HFFc6 (cell line): ENCODE results near the gene CST3. TPM values are rescaled to one million over a fixed set of nuclear protein-coding genes. Genes with fewer than 3 reads are reported as not detected.
"Not testable (repeated sequence)": the region's sequence is repeated elsewhere in the genome, so short reads cannot be mapped to it uniquely, and the experiment has no call there.

Source experiments
- DNase-seq: peaks from one replicate; pipeline ENCODE4 v3.0.0-alpha.2; 2018
- H3K27ac Mint-ChIP-seq: 2 replicates; pipeline ENCODE4 v1.8.0; 2020; ENCODE audit warnings: mild to moderate bottlenecking, mixed read lengths
- H3K27me3 Mint-ChIP-seq: 2 replicates; pipeline ENCODE4 v1.8.0; 2021; ENCODE audit warnings: mild to moderate bottlenecking, moderate library complexity, mixed read lengths; ENCODE audit not compliant: insufficient read depth
- H3K36me3 Mint-ChIP-seq: 2 replicates; pipeline ENCODE4 v1.8.0; 2021; ENCODE audit warnings: low read depth, mixed read lengths
- H3K4me1 Mint-ChIP-seq: 2 replicates; pipeline ENCODE4 v1.8.0; 2020; ENCODE audit warnings: low read depth, mixed read lengths
- H3K4me3 Mint-ChIP-seq: 2 replicates; pipeline ENCODE4 v1.8.0; 2020; ENCODE audit warnings: mild to moderate bottlenecking, moderate library complexity, mixed read lengths
- H3K9me3 Mint-ChIP-seq: 2 replicates; pipeline ENCODE4 v1.8.0; 2020; ENCODE audit warnings: mild to moderate bottlenecking, mixed read lengths
- total RNA-seq, 6 experiments: library from RNA; stranded (reverse); fragmentation: NEBNext Ultra II Directional; extraction: Animal tissue kit (Norgen Biotek cat#: 25700); gene quantifications; 2 replicates in 1 of 6; 3 replicates in 5 of 6; pipeline ENCODE4 v1.2.3, GENCODE V29; 2021
- TF ChIP-seq, protein P1 (sequence below): fragments of 200-600 bp; sonication (generic); IDR thresholded peaks from 2 replicates; pipeline ENCODE4 v1.5.0; 2021; ENCODE audit warnings: antibody characterized with exemption, mild to moderate bottlenecking

CST3 gene
- total RNA-seq, 6 experiments from 2014 or later, result 211 to 296 (median 234) TPM

DNA sequence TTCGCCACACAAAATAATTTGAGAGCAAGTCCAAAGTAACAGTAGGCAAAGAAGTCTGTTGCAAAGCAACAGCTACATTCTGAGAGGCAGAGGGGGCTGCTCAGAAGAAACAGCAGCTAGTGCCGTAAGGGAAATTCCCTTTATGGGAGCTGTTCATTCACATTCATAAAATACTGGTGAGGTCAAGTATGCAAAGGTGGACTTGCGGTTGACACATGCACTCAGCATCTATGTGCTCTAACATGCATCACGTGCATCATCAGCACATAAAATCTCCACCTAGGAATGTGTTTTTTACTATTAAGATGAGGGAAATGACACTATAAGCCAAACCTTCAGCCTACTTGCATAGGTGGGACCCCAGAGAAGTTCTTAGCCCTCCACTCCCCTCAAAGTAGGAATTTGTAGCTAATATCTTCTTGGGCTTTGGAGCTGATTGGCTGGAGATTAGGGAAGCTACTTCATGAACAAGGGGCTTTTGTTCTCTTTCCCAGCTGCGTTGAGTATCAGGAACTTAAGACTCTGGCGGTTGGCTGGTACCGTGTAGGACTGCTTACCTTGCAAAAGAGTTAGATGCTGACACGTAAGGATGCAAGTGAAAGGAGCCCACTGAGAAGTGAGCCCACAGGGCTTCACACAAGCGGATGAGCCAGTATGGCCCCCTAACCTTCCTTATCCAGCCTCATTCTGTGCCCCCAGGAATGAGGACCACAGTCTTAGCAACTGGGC, 12.4 kb downstream of the CST3 start:
- TF ChIP-seq, protein P1, sequence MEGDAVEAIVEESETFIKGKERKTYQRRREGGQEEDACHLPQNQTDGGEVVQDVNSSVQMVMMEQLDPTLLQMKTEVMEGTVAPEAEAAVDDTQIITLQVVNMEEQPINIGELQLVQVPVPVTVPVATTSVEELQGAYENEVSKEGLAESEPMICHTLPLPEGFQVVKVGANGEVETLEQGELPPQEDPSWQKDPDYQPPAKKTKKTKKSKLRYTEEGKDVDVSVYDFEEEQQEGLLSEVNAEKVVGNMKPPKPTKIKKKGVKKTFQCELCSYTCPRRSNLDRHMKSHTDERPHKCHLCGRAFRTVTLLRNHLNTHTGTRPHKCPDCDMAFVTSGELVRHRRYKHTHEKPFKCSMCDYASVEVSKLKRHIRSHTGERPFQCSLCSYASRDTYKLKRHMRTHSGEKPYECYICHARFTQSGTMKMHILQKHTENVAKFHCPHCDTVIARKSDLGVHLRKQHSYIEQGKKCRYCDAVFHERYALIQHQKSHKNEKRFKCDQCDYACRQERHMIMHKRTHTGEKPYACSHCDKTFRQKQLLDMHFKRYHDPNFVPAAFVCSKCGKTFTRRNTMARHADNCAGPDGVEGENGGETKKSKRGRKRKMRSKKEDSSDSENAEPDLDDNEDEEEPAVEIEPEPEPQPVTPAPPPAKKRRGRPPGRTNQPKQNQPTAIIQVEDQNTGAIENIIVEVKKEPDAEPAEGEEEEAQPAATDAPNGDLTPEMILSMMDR, result no peak
- Mint-ChIP-seq H3K36me3 (no peaks in the 10 kb centered on the region), H3K9me3 (no peaks in the 10 kb centered on the region), H3K27me3 (peaks cover 6% of the 10 kb centered on the region; the same call in 1 of the 2 replicates), H3K4me3 (no peak overlapping the region), H3K4me1 (peaks cover 51% of the 10 kb centered on the region), H3K27ac (no peak overlapping the region)
- no peak for DNase-seq

DNA sequence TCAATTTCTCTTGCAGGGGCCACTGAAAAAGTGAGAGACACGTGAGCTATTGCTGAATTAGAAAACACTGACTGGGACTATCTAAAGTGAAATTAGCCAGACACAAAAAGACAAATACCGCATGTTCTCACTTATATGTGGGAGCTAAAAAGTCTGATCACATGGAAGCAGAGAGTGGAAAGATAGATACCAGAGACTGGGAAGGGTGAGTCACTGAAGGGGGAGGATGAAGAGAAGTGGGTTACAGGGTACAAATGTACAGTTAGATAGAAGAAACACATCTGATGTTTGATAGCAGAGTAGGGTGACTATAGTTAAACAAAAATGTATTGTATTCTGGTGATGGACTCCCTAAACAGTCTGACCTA, 13.4 kb downstream of the CST3 start:
- no peak for DNase-seq
- TF ChIP-seq, protein P1, result no peak
- no peak overlapping the region for H3K27ac Mint-ChIP-seq

DNA sequence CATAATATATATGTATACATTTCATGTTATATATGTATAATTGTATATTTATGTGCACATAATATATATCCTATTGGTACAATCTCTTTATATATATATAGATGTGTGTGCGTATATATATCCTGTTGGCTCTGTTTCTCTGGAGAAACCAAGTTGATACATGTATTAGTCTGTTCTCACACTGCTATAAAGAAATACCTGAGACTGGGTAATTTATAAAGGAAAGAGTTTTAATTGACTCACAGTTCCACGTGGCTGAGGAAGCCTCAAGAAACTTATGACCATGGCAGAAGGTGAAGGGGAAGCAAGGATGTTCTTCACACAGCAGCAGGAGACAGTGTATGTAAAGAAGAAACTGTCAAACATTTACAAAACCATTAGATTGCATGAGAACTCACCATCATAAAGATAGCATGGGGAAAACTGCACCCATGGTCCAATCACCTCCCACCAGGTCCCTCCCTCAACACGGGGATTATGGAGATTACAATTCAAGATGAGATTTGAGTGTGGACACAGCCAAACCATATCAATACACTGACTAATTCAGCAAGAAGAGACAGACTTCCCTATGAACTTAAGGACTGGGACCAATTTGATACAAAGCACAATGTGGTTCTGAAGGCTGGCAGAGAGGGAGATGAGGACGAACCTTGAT, 14.0 kb downstream of the CST3 start:
- DNase-seq, result no peak
- H3K36me3 Mint-ChIP-seq, result no peaks in the 10 kb centered on the region
- H3K4me1 Mint-ChIP-seq, result peaks cover 43% of the 10 kb centered on the region
- TF ChIP-seq, protein P1, result no peak
- H3K9me3 Mint-ChIP-seq, result no peaks in the 10 kb centered on the region
- H3K4me3 Mint-ChIP-seq, result no peak overlapping the region
- H3K27me3 Mint-ChIP-seq, result peaks cover 15% of the 10 kb centered on the region; the same call in 1 of the 2 replicates
- peak overlapping the region; percentile 58 for H3K27ac Mint-ChIP-seq

More for the DNA sequence above, 13.4 kb downstream of the CST3 start:
- Mint-ChIP-seq H3K4me3 (no peak overlapping the region), H3K36me3 (no peaks in the 10 kb centered on the region), H3K27me3 (peaks cover 14% of the 10 kb centered on the region; the same call in 1 of the 2 replicates), H3K4me1 (peaks cover 48% of the 10 kb centered on the region), H3K9me3 (no peaks in the 10 kb centered on the region)

DNA sequence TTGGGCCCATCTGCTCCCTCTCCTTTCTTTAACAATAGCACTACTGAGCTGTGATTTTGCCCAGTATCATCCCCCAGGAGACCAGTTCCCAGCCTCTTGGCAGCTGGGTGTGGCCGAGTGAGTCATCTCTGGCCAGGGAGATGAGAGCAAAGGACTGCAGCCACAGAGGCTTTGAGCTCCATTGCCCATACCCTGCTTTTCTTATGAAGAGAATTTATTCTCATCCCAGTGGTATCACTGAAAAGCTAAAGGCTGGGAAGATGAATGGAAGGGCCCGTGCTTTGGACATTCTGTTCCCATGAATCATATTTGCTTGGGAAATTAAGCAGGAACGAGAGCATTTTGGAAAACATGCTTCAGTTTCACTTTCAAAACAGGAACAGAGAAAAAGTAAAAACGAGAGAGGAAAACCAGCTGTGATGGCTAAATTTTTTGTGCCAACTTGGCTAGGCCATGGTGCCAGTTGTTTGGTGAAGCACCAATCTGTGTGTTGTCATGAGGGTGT, 14.9 kb downstream of the CST3 start:
- Mint-ChIP-seq H3K4me3 (peak overlapping the region; percentile 89), H3K36me3 (no peaks in the 10 kb centered on the region), H3K4me1 (peaks cover 42% of the 10 kb centered on the region), H3K27me3 (peaks cover 18% of the 10 kb centered on the region; the same call in 1 of the 2 replicates), H3K27ac (peak overlapping the region; percentile 98), H3K9me3 (no peaks in the 10 kb centered on the region)
- TF ChIP-seq, protein P1, result no peak
- DNase-seq, result peak; percentile 78

DNA sequence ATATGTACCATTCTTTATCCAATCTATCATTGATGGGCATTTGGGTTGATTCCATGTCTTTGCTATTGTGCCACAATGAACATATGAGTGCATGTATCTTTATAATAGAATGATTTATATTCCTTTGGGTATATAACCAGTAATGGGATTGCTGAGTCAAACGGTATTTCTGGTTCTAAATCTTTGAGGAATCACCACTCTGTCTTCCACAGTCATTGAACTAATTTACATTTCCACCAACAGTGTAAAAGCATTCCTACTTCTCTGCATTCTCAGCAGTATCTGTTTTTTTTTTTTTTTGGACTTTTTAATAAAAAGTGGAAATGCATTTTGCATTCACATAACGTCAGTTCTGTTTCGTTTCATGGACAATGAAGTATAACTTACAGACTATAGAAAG, 15.4 kb downstream of the CST3 start:
- H3K27me3 Mint-ChIP-seq, result peaks cover 20% of the 10 kb centered on the region; the same call in 1 of the 2 replicates
- H3K36me3 Mint-ChIP-seq, H3K9me3 Mint-ChIP-seq, DNase-seq: not testable (repeated sequence)
- peak overlapping the region; percentile 89; the same call in 1 of the 2 replicates for H3K4me3 Mint-ChIP-seq
- peaks cover 42% of the 10 kb centered on the region for H3K4me1 Mint-ChIP-seq
- H3K27ac Mint-ChIP-seq, result peak overlapping the region; percentile 98

DNA sequence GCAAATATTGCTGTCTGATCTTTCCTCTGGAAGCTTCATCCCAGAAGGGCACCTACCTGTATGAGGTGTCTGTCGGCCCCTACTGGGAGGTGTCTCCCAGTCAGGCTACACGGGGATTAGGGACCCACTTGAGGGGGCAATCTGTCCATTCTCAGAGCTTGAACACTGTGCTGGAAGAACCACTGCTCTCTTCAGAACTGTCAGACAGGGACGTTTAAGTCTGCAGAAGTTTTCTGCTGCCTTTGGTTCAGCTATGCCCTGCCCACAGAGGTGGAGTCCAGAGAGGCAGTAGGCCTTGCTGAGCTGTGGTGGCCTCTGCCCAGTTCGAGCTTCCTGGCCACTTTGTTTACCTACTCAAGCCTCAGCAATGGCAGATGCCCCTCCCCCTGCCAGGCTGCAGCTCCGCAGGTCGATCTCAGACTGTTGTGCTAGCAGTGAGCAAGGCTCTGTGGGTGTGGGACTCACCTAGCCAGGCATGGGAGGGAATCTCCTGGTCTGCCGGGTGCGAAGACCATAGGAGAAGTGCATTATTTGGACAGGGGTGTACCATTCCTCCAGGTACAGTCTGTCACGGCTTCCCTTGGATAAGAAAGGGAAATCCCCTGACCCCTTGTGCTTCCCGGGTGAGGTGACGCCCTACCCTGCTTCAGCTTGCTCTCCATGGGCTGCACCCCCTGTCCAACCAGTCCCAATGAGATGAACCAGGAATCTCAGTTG, 16.9 kb downstream of the CST3 start:
- H3K4me3 Mint-ChIP-seq, H3K27ac Mint-ChIP-seq, H3K36me3 Mint-ChIP-seq, H3K9me3 Mint-ChIP-seq, DNase-seq: not testable (repeated sequence)
- Mint-ChIP-seq H3K4me1 (peaks cover 33% of the 10 kb centered on the region), H3K27me3 (peaks cover 26% of the 10 kb centered on the region)
